DND-41 (cell line): ENCODE results near the gene MRNIP.

Experiments used
- CTCF ChIP-seq: IDR thresholded peaks from 2 replicates; pipeline ENCODE4 v1.5.1; 2012; ENCODE audit warnings: borderline replicate concordance, low read length, moderate library complexity, mild to moderate bottlenecking; ENCODE audit not compliant: poor library complexity, severe bottlenecking; ENCODE audit errors: extremely low read depth
- EZH2 ChIP-seq: IDR thresholded peaks from 3 replicates; pipeline ENCODE4 v1.6.1; 2012; ENCODE audit warnings: borderline replicate concordance, low read depth, mild to moderate bottlenecking, moderate library complexity, low read length, inconsistent platforms; ENCODE audit not compliant: severe bottlenecking

- no peak for TF ChIP-seq CTCF
- TF ChIP-seq EZH2 = no peak
These were observed 36.6 kb downstream of the MRNIP start for GRCh38 chr5:179822059-179822432.
